Measurements from ENCODE around the gene LRATD1.

The LRATD1 gene

GRCh38 chr2:14634182-14634488 lies 1.6 kb downstream of the LRATD1 start:
- no peak for DNase-seq

GRCh38 chr2:14634489-14635390 lies 2.2 kb downstream of the LRATD1 start:
- DNase-seq = no peak

GRCh38 chr2:14635391-14635871 lies 2.9 kb downstream of the LRATD1 start:
- no peak for DNase-seq

- DNase-seq = no peak
Measured at GRCh38 chr2:14638488-14638887, 6.0 kb downstream of the LRATD1 start.

- no peak for DNase-seq
Measured at GRCh38 chr2:14641116-14641515, 8.6 kb downstream of the LRATD1 start.

- DNase-seq = no peak
Measured at GRCh38 chr2:14642499-14642898, 10.0 kb downstream of the LRATD1 start.

GRCh38 chr2:14647714-14648113 lies 15.2 kb downstream of the LRATD1 start:
- DNase-seq = no peak

GRCh38 chr2:14650066-14650465 lies 17.5 kb downstream of the LRATD1 start:
- no peak for DNase-seq

- no peak for DNase-seq
Measured at GRCh38 chr2:14654835-14655282, 22.3 kb downstream of the LRATD1 start.

- DNase-seq = no peak
Measured at GRCh38 chr2:14656146-14656545, 23.6 kb downstream of the LRATD1 start.

GRCh38 chr2:14661163-14661562 lies 28.6 kb downstream of the LRATD1 start:
- DNase-seq = no peak

GRCh38 chr2:14673351-14673875 lies 40.9 kb downstream of the LRATD1 start:
- DNase-seq = no peak

- DNase-seq = no peak
Measured at GRCh38 chr2:14675489-14675888, 43.0 kb downstream of the LRATD1 start.

- DNase-seq = no peak
Measured at GRCh38 chr2:14676371-14676770, 43.9 kb downstream of the LRATD1 start.

- no peak for DNase-seq
Measured at GRCh38 chr2:14677039-14677438, 44.5 kb downstream of the LRATD1 start.

GRCh38 chr2:14678761-14679160 lies 46.2 kb downstream of the LRATD1 start:
- DNase-seq = no peak

- no peak for DNase-seq
Measured at GRCh38 chr2:14681608-14682007, 49.1 kb downstream of the LRATD1 start.
